ENCODE results near the gene MPRIP.

GRCh38 chr17:17206913-17207335, 164.7 kb downstream of the MPRIP start:
- TF ChIP-seq CTCF (IDR thresholded peaks at IDR 0.05; ENCODE audit: poor library complexity) (no peak), EZH2 (IDR thresholded peaks at IDR 0.05; ENCODE audit: borderline replicate concordance) (no peak)
